ENCODE measurements around the gene VSIG2. TPM values are rescaled to one million over a fixed set of nuclear protein-coding genes. Genes with fewer than 3 reads are reported as not detected.

VSIG2 gene
- total and polyA plus RNA-seq, 2 of the 4 experiments (the other 2 are of a cell fraction): not detected

- Histone ChIP-seq H2BK120ac (ENCODE audit: low read depth, low read length) (no peak overlapping the region), H3K4me1 (ENCODE audit: control insufficient read depth, insufficient read depth, low read length) (peaks cover 14% of the 10 kb centered on the region), H4K91ac (ENCODE audit: insufficient read depth, low read depth, low read length) (no peak overlapping the region), H2AK5ac (ENCODE audit: low read depth, low read length) (no peak overlapping the region), H4K8ac (ENCODE audit: low read depth in 2 of 2, low read length in 2 of 2) (no peak overlapping the region), H2AK9ac (replicated peaks; ENCODE audit: low read depth, low read length, poor library complexity) (no peak overlapping the region), H3K14ac (replicated peaks; ENCODE audit: low read depth, low read length) (no peak overlapping the region), H2AFZ (replicated peaks; ENCODE audit: low read length, poor library complexity) (no peak overlapping the region), H3K18ac (ENCODE audit: low read depth, low read length) (no peak overlapping the region), H3K27me3 (ENCODE audit: control insufficient read depth, insufficient read depth, low read length) (no peaks in the 10 kb centered on the region; the same call in 1 of the 2 replicates), H2BK15ac (ENCODE audit: low read depth, low read length) (no peak overlapping the region; the same call in 2 of the 3 replicates), H3K27ac (ENCODE audit: insufficient read depth, low read length) (no peak overlapping the region), H3K9me3 (ENCODE audit: control insufficient read depth, insufficient read depth, low read length) (no peaks in the 10 kb centered on the region), H3K4ac (ENCODE audit: low read depth, low read length) (no peak overlapping the region), H3K9me1 (ENCODE audit: insufficient read depth, low read length) (peaks cover 25% of the 10 kb centered on the region), H3K36me3 (ENCODE audit: control insufficient read depth, insufficient read depth, low read length) (no peaks in the 10 kb centered on the region), H2BK20ac (ENCODE audit: low read depth, low read length) (no peak overlapping the region), H3K23ac (ENCODE audit: low read depth, low read length) (no peak overlapping the region), H4K5ac (ENCODE audit: low read depth, low read length) (no peak overlapping the region), H4K20me1 (ENCODE audit: insufficient read depth, low read length) (no peaks in the 10 kb centered on the region), H3K79me1 (ENCODE audit: low read depth in 1 of 2, low read length in 2 of 2) (no peaks in the 10 kb centered on the region; a peak in 1 of 4 replicates), H3K4me2 (ENCODE audit: low read depth, low read length) (no peak overlapping the region), H2BK5ac (ENCODE audit: low read depth, low read length, poor library complexity, severe bottlenecking) (no peak overlapping the region), H3K56ac (ENCODE audit: extremely low read depth, insufficient read depth, low read length) (no peak overlapping the region), H3K4me3 (ENCODE audit: insufficient read depth, low read depth, low read length) (no peak overlapping the region), H3K9ac (ENCODE audit: low read depth, low read length) (no peak overlapping the region)
- no TSS peak for BruUV-seq (replicated peaks)
- no peak for ATAC-seq (ENCODE audit: low read depth)
- no peak for DNase-seq
- in situ Hi-C loops (cut with MboI; ENCODE audit: low sequenced_read_pairs) (no loop called here), dilution Hi-C loops (cut with HindIII; ENCODE audit: low sequenced_read_pairs, unreplicated experiment) (no loop called here), intact Hi-C loops (cut with micrococcal nuclease) (loop anchor here (10.0 kb wide), 1 partner anchor 75 kb away; the partner anchor contains the start of genes SIAE and SPA17)
- CTCF ChIA-PET: interaction anchor here (1.2 kb wide), 1 partner anchor 8 kb away, joined by 3 read pairs; no protein-coding TSS in a partner anchor
- no peak for TF ChIP-seq RCOR1 (IDR thresholded peaks at IDR 0.05; ENCODE audit: insufficient replicate concordance, low read length)
- TF ChIP-seq MAFK (IDR thresholded peaks at IDR 0.05; ENCODE audit: low read depth, low read length): no peak
- no peak for TF ChIP-seq CEBPB (IDR thresholded peaks at IDR 0.05; ENCODE audit: low read depth, low read length)
- no peak for TF ChIP-seq CTCF (conservative IDR thresholded peaks at IDR 0.05; ENCODE audit: low read depth, low read length)
- TF ChIP-seq BHLHE40 (IDR thresholded peaks at IDR 0.05; ENCODE audit: low read depth, low read length): no peak
- no peak for TF ChIP-seq USF2 (IDR thresholded peaks at IDR 0.05; ENCODE audit: low read depth, low read length)
- TF ChIP-seq FOS (IDR thresholded peaks at IDR 0.05; ENCODE audit: low read depth, low read length): no peak
- TF ChIP-seq ELK1 (IDR thresholded peaks at IDR 0.05; ENCODE audit: borderline replicate concordance, low read depth, low read length): no peak
- no peak for TF ChIP-seq NFE2L2 (IDR thresholded peaks at IDR 0.05; ENCODE audit: low read depth, low read length)
- TF ChIP-seq POLR2A (IDR thresholded peaks at IDR 0.05; ENCODE audit: low read depth, low read length): no peak
- TF ChIP-seq RAD21 (IDR thresholded peaks at IDR 0.05; ENCODE audit: low read length): no peak
- TF ChIP-seq MXI1 (IDR thresholded peaks at IDR 0.05; ENCODE audit: borderline replicate concordance, low read depth, low read length): no peak
- TF ChIP-seq SMC3 (IDR thresholded peaks at IDR 0.05; ENCODE audit: low read depth, low read length): no peak
- no peak for TF ChIP-seq CHD1 (IDR thresholded peaks at IDR 0.05; ENCODE audit: low read depth, low read length)
- TF ChIP-seq RFX5 (IDR thresholded peaks at IDR 0.05; ENCODE audit: low read depth, low read length): no peak
- WGBS, 2 experiments (ENCODE audit: extremely low coverage in 2 of 2, insufficient read length in 1 of 2): no CpG with 5 or more reads among the region's 1 CpG
- POLR2A ChIA-PET (ENCODE audit: unreplicated experiment): no interaction called here
Observed at GRCh38 chr11:124749912-124750311, 2.1 kb downstream of the VSIG2 start.

Data from IMR-90 (cell line).